HG03139 (cell line): ENCODE measurements around the gene MMP15.
A peak's percentile ranks its signal among the peaks of the same experiment; 100 is the strongest.
"Not testable (repeated sequence)": the region's sequence is repeated elsewhere in the genome, so short reads cannot be mapped to it uniquely, and the experiment has no call there.

ENCODE experiments used
- ATAC-seq: cut with Tn5 transposase; IDR thresholded peaks from one replicate; pipeline ENCODE4 v1.9.1; 2021; ENCODE audit not compliant: unreplicated experiment

The MMP15 gene

GRCh38 chr16:58025351-58026138 is at the start of gene MMP15:
Gene MMP15, plus strand, starts transcription at chr16:58025754. Its CDS starts 597 bp downstream, at chr16:58026351.
- peak; percentile 47 for ATAC-seq

GRCh38 chr16:57976331-57976796 is 49.2 kb upstream of the MMP15 start:
- no peak for ATAC-seq

GRCh38 chr16:57977418-57978069 is 48.0 kb upstream of the MMP15 start:
- no peak for ATAC-seq

GRCh38 chr16:57978070-57978465 is 47.5 kb upstream of the MMP15 start:
- ATAC-seq: not testable (repeated sequence)

GRCh38 chr16:57979006-57979585 is 46.5 kb upstream of the MMP15 start:
- ATAC-seq: no peak

GRCh38 chr16:57981636-57982035 is 43.9 kb upstream of the MMP15 start:
- ATAC-seq: no peak

GRCh38 chr16:57982385-57982784 is 43.2 kb upstream of the MMP15 start:
- ATAC-seq: no peak

GRCh38 chr16:57984443-57985203 is 40.9 kb upstream of the MMP15 start:
- ATAC-seq: peak; percentile 79

GRCh38 chr16:57985204-57986181 is 40.1 kb upstream of the MMP15 start:
- no peak for ATAC-seq

GRCh38 chr16:57986196-57986595 is 39.4 kb upstream of the MMP15 start:
- ATAC-seq: no peak

GRCh38 chr16:57987441-57988177 is 37.9 kb upstream of the MMP15 start:
- ATAC-seq: no peak

GRCh38 chr16:57988929-57989328 is 36.6 kb upstream of the MMP15 start:
- no peak for ATAC-seq

GRCh38 chr16:57991551-57992059 is 33.9 kb upstream of the MMP15 start:
- no peak for ATAC-seq

- ATAC-seq: no peak
These were observed 33.5 kb upstream of the MMP15 start for GRCh38 chr16:57992084-57992483.

- ATAC-seq: no peak
These were observed 32.1 kb upstream of the MMP15 start for GRCh38 chr16:57993438-57993837.

GRCh38 chr16:57993897-57994296 is 31.7 kb upstream of the MMP15 start:
- ATAC-seq: no peak

- ATAC-seq: no peak
These were observed 31.2 kb upstream of the MMP15 start for GRCh38 chr16:57994361-57994760.

- no peak for ATAC-seq
These were observed 30.8 kb upstream of the MMP15 start for GRCh38 chr16:57994778-57995177.

- ATAC-seq: no peak
These were observed 29.7 kb upstream of the MMP15 start for GRCh38 chr16:57995721-57996405.
